ENCODE data around the gene TNKS1BP1. TPM values are rescaled to one million over a fixed set of nuclear protein-coding genes. Genes with fewer than 3 reads are reported as not detected.

The TNKS1BP1 gene
- total and polyA plus RNA-seq, 2 of the 8 experiments (the other 6 are each of a cell fraction or from before 2014, with no cell fraction given): 50.0 to 122 TPM

- no peak overlapping the region for H3K4ac ChIP-seq (replicated peaks; ENCODE audit: insufficient read length, low read depth, low read length)
- FAIRE-seq: no peak
- ChIA-PET CTCF (ENCODE audit: partially characterized antibody) (interaction anchor here (0.6 to 6.3 kb wide), 5 partner anchors 64 to 231 kb away, joined by 3 to 49 read pairs (median 4); partner anchors contain the start of gene RTN4RL2), POLR2A (ENCODE audit: partially characterized antibody) (interaction anchor here (0.7 to 45.7 kb wide), 3 partner anchors 34 to 312 kb away, joined by 4 to 1279 read pairs (median 5); partner anchors contain the start of gene TNKS1BP1)
- no peak overlapping the region for H3K27ac ChIP-seq (ENCODE audit: low read depth, low read length)
- H4K5ac ChIP-seq (ENCODE audit: insufficient read length, low read depth, low read length): no peak overlapping the region
- H3K79me2 ChIP-seq (ENCODE audit: control insufficient read depth in 1 of 2, insufficient read depth in 2 of 2, low read length in 2 of 2): no peaks in the 10 kb centered on the region
- no peak overlapping the region for H3K4me3 ChIP-seq (ENCODE audit: extremely low read depth in 1 of 4, insufficient read depth in 2 of 4, low read depth in 3 of 4, low read length in 4 of 4)
- DNase-seq (ENCODE audit: low read depth in 1 of 2, low spot score in 2 of 2): no peak
- H2BK120ac ChIP-seq (replicated peaks; ENCODE audit: low read depth, low read length): no peak overlapping the region
- H3K4me1 ChIP-seq (replicated peaks in 1 of 4; ENCODE audit: control insufficient read depth in 3 of 4, insufficient read depth in 4 of 4, low read length in 3 of 4): peaks cover 5 to 14% (median 7%) of the 10 kb centered on the region in 4 experiments; a peak in 6 of 7 replicates
- H3K14ac ChIP-seq (ENCODE audit: insufficient read length): no peak overlapping the region
- H4K8ac ChIP-seq (ENCODE audit: extremely low read depth, insufficient read depth, low read length): no peak overlapping the region
- H3K9ac ChIP-seq (replicated peaks in 1 of 4; ENCODE audit: extremely low read depth in 1 of 4, low read depth in 3 of 4, low read length in 3 of 4): no peak overlapping the region
- H2BK20ac ChIP-seq (ENCODE audit: low read length): no peak overlapping the region; the same call in 1 of the 2 replicates
- H2BK12ac ChIP-seq (ENCODE audit: low read depth, low read length): no peak overlapping the region
- H2AFZ ChIP-seq (ENCODE audit: low read length): no peak overlapping the region
- H3K9me3 ChIP-seq (ENCODE audit: insufficient read depth in 2 of 2, low read depth in 1 of 2, low read length in 1 of 2): no peaks in the 10 kb centered on the region
- no peak overlapping the region for H3K18ac ChIP-seq (ENCODE audit: extremely low read depth, low read length)
- H2AK5ac ChIP-seq (ENCODE audit: low read depth, low read length): no peak overlapping the region
- no peak overlapping the region for H3K23ac ChIP-seq (ENCODE audit: insufficient read length)
- H3K27me3 ChIP-seq (replicated peaks in 1 of 4; ENCODE audit: control insufficient read depth in 3 of 4, extremely low read depth in 1 of 4, insufficient read depth in 3 of 4, low read length in 3 of 4): peaks cover 0 to 9% (median 4%) of the 10 kb centered on the region in 4 experiments; a peak in 4 of 7 replicates
- no peak overlapping the region for H2BK15ac ChIP-seq (ENCODE audit: low read length)
- no peak overlapping the region for H2BK5ac ChIP-seq (ENCODE audit: low read depth, low read length)
- H3K23me2 ChIP-seq (ENCODE audit: low read depth, low read length): no peaks in the 10 kb centered on the region
- H4K91ac ChIP-seq (replicated peaks; ENCODE audit: insufficient read length, low read length): no peak overlapping the region
- no peaks in the 10 kb centered on the region for H4K20me1 ChIP-seq (replicated peaks in 1 of 2; ENCODE audit: control insufficient read depth in 1 of 2, insufficient read depth in 2 of 2, low read length in 2 of 2)
- no peaks in the 10 kb centered on the region for H3K36me3 ChIP-seq (ENCODE audit: control insufficient read depth in 2 of 4, insufficient read depth in 4 of 4, low read length in 3 of 4)
- no peak overlapping the region for H3K56ac ChIP-seq (replicated peaks; ENCODE audit: insufficient read length, low read depth, low read length)
- no peak overlapping the region; a peak in 1 of 4 replicates for H3K4me2 ChIP-seq (ENCODE audit: insufficient read depth in 1 of 2, low read depth in 2 of 2, low read length in 2 of 2)
- 92% methylated on average over 6 of the region's 6 CpGs; no CpG with 5 or more reads in 1 of the 2 experiments for WGBS, 2 experiments (ENCODE audit: extremely low coverage in 1 of 2, insufficient coverage in 1 of 2, insufficient read length in 1 of 2, insufficient replicate concordance in 2 of 2, low coverage in 1 of 2, low lambda C conversion rate in 2 of 2, missing lambda C conversion rate in 1 of 2)
- H3K79me1 ChIP-seq (ENCODE audit: low read depth, low read length): no peaks in the 10 kb centered on the region
- TF ChIP-seq RFX5 (IDR thresholded peaks at IDR 0.05; ENCODE audit: borderline replicate concordance, low read depth, low read length) (no peak), GABPA (IDR thresholded peaks at IDR 0.05; ENCODE audit: borderline replicate concordance, insufficient read depth, low read length) (no peak), E2F6 (IDR thresholded peaks at IDR 0.05) (no peak), ATF2 (IDR thresholded peaks at IDR 0.05; ENCODE audit: low read length) (no peak), SIX5 (IDR thresholded peaks at IDR 0.05; ENCODE audit: low read depth, low read length) (no peak), KDM4A (IDR thresholded peaks at IDR 0.05; ENCODE audit: low read depth, low read length, severe bottlenecking) (no peak), HDAC6 (IDR thresholded peaks at IDR 0.05; ENCODE audit: low read depth, low read length) (no peak), CBX5 (IDR thresholded peaks at IDR 0.05; ENCODE audit: low read depth, low read length) (no peak), SAP30 (IDR thresholded peaks at IDR 0.05; ENCODE audit: insufficient read depth, insufficient replicate concordance, low read length) (no peak), BRCA1 (IDR thresholded peaks at IDR 0.05; ENCODE audit: low read depth, low read length) (no peak), CEBPB (IDR thresholded peaks at IDR 0.05; ENCODE audit: low read depth, low read length) (no peak)
Observed at GRCh38 chr11:57341250-57341808, 16.6 kb upstream of the TNKS1BP1 start.
